Fibroblast of villous mesenchyme (primary cell): Measurements from ENCODE around the gene NF1. TPM values are rescaled to one million over a fixed set of nuclear protein-coding genes. Genes with fewer than 3 reads are reported as not detected.
A peak's percentile ranks its signal among the peaks of the same experiment; 100 is the strongest.

Source experiments
- DNase-seq: peaks from one replicate; pipeline ENCODE4 v3.0.0-alpha.2; 2010; ENCODE audit warnings: low read depth
- H3K4me3 ChIP-seq: 2 replicates; pipeline ENCODE4 v1.5.1; 2011; ENCODE audit warnings: low read depth, mild to moderate bottlenecking, low read length
- CTCF ChIP-seq: IDR thresholded peaks from 2 replicates; pipeline ENCODE4 v1.5.1; 2012; ENCODE audit warnings: low read depth, mild to moderate bottlenecking, low read length; ENCODE audit not compliant: insufficient read depth
- total RNA-seq: library from RNA; depleted of rRNA; stranded (reverse); fragments of >200 nt; gene quantifications from 2 replicates; pipeline ENCODE4 v1.2.3, GENCODE V29; 2012

Gene NF1
- total RNA-seq, 1 donor, result 82.5 TPM

- no peak for DNase-seq
- no peak for TF ChIP-seq CTCF
Measured at GRCh38 chr17:31062346-31062745, 32.4 kb upstream of the NF1 start.

GRCh38 chr17:31064707-31065106 is 30.1 kb upstream of the NF1 start:
- no peak overlapping the region for H3K4me3 ChIP-seq
- DNase-seq, result no peak
- TF ChIP-seq CTCF, result no peak

More at GRCh38 chr17:31062346-31062745, 32.4 kb upstream of the NF1 start:
- H3K4me3 ChIP-seq, result no peak overlapping the region

GRCh38 chr17:31067691-31068184 is 27.0 kb upstream of the NF1 start:
- no peak for TF ChIP-seq CTCF
- no peak overlapping the region for H3K4me3 ChIP-seq
- DNase-seq, result peak; percentile 85

- H3K4me3 ChIP-seq, result no peak overlapping the region
- DNase-seq, result peak; percentile 11
- peak; percentile 30 for TF ChIP-seq CTCF
Measured at GRCh38 chr17:31068291-31068690, 26.5 kb upstream of the NF1 start.

GRCh38 chr17:31072186-31072585 is 22.6 kb upstream of the NF1 start:
- H3K4me3 ChIP-seq, result no peak overlapping the region
- TF ChIP-seq CTCF, result no peak
- peak; percentile 68 for DNase-seq

- DNase-seq, result no peak
- no peak for TF ChIP-seq CTCF
- H3K4me3 ChIP-seq, result no peak overlapping the region
Measured at GRCh38 chr17:31073411-31073810, 21.4 kb upstream of the NF1 start.
